Activated naive CD8-positive, alpha-beta T cell treated with anti-CD3 and anti-CD28 coated beads, Interleukin-2, amount 10 ng/mL, durations not matched to agents 7 days and 5 days (primary cell): ENCODE results near the gene ZMIZ1. TPM values are rescaled to one million over a fixed set of nuclear protein-coding genes. Genes with fewer than 3 reads are reported as not detected.
"Not testable (repeated sequence)": the region's sequence is repeated elsewhere in the genome, so short reads cannot be mapped to it uniquely, and the experiment has no call there.

Source experiments
- ATAC-seq: fragments of 150-1000 bp; cut with Tn5 transposase; one replicate; pipeline ENCODE4 v1.10.0; 2021; ENCODE audit warnings: low read depth, moderate library complexity
- POLR2A ChIA-PET: fragments of 350-600 bp; sonication (Branson Sonifier 250); formaldehyde crosslinking; loops from one replicate; lab custom pipeline; 2021; ENCODE audit warnings: antibody characterized with exemption; lab: Charles Lee
- DNase-seq: peaks from one replicate; pipeline ENCODE4 v3.0.0; 2021
- H3K27ac Mint-ChIP-seq: one replicate; pipeline ENCODE4 v1.8.0; 2022; ENCODE audit warnings: mild to moderate bottlenecking, mixed read lengths
- H3K27me3 Mint-ChIP-seq: one replicate; pipeline ENCODE4 v1.8.0; 2022; ENCODE audit warnings: mild to moderate bottlenecking, moderate library complexity, mixed read lengths
- H3K36me3 Mint-ChIP-seq: one replicate; pipeline ENCODE4 v1.8.0; 2021; ENCODE audit warnings: mild to moderate bottlenecking, mixed read lengths
- H3K4me1 Mint-ChIP-seq: one replicate; pipeline ENCODE4 v1.8.0; 2021; ENCODE audit warnings: mixed read lengths
- H3K4me3 Mint-ChIP-seq: one replicate; pipeline ENCODE4 v1.8.0; 2022; ENCODE audit warnings: mild to moderate bottlenecking, moderate library complexity, mixed read lengths
- H3K9me3 Mint-ChIP-seq: one replicate; pipeline ENCODE4 v1.8.0; 2021; ENCODE audit warnings: mixed read lengths
- total RNA-seq, 2 experiments: library from RNA; stranded (reverse); gene quantifications; one replicate each; pipeline ENCODE4 v1.2.3, GENCODE V29; 2021

ZMIZ1 gene
- total RNA-seq, 2 experiments from 2014 or later = 28.8 to 29.3 TPM

GRCh38 chr10:79336739-79337138, 268.0 kb downstream of the ZMIZ1 start:
- no peaks in the 10 kb centered on the region for H3K27me3 Mint-ChIP-seq
- DNase-seq (no peak), ATAC-seq (no peak)
- peaks cover 11% of the 10 kb centered on the region for H3K4me1 Mint-ChIP-seq
- H3K27ac Mint-ChIP-seq = no peak overlapping the region
- peaks cover 2% of the 10 kb centered on the region for H3K9me3 Mint-ChIP-seq
- no peaks in the 10 kb centered on the region for H3K36me3 Mint-ChIP-seq
- POLR2A ChIA-PET = interaction anchor here (0.6 to 0.9 kb wide), 2 partner anchors 13 to 48 kb away, joined by 3 read pairs; no protein-coding TSS in a partner anchor
- no peak overlapping the region for H3K4me3 Mint-ChIP-seq

GRCh38 chr10:79337783-79338469, 269.2 kb downstream of the ZMIZ1 start:
- H3K27me3 Mint-ChIP-seq, POLR2A ChIA-PET, ATAC-seq, H3K27ac Mint-ChIP-seq, H3K9me3 Mint-ChIP-seq, H3K36me3 Mint-ChIP-seq, H3K4me1 Mint-ChIP-seq, H3K4me3 Mint-ChIP-seq: not testable (repeated sequence)
- peak; percentile 4 for DNase-seq

GRCh38 chr10:79339266-79339665, 270.5 kb downstream of the ZMIZ1 start:
- H3K27me3 Mint-ChIP-seq = peaks cover 1% of the 10 kb centered on the region
- ATAC-seq = no peak
- peaks cover 6% of the 10 kb centered on the region for H3K4me1 Mint-ChIP-seq
- H3K4me3 Mint-ChIP-seq = no peak overlapping the region
- POLR2A ChIA-PET = no interaction called here
- no peak overlapping the region for H3K27ac Mint-ChIP-seq
- peaks cover 2% of the 10 kb centered on the region for H3K9me3 Mint-ChIP-seq
- H3K36me3 Mint-ChIP-seq = no peaks in the 10 kb centered on the region
- DNase-seq = no peak

- DNase-seq (peak; percentile 11), ATAC-seq (no peak)
- Mint-ChIP-seq H3K4me1 (peaks cover 12% of the 10 kb centered on the region), H3K9me3 (peaks cover 2% of the 10 kb centered on the region), H3K36me3 (no peaks in the 10 kb centered on the region), H3K27me3 (peaks cover 1% of the 10 kb centered on the region), H3K27ac (no peak overlapping the region), H3K4me3 (no peak overlapping the region)
- POLR2A ChIA-PET = no interaction called here
Observed at GRCh38 chr10:79340646-79341244, 272.0 kb downstream of the ZMIZ1 start.

- Mint-ChIP-seq H3K4me3 (no peak overlapping the region), H3K9me3 (no peaks in the 10 kb centered on the region), H3K36me3 (no peaks in the 10 kb centered on the region), H3K4me1 (peaks cover 12% of the 10 kb centered on the region), H3K27me3 (peaks cover 1% of the 10 kb centered on the region), H3K27ac (no peak overlapping the region)
- ATAC-seq (no peak), DNase-seq (peak; percentile 15)
- POLR2A ChIA-PET = interaction anchor here (2.1 kb wide), 1 partner anchor 19 kb away, joined by 7 read pairs; no protein-coding TSS in a partner anchor
Observed at GRCh38 chr10:79342295-79342761, 273.6 kb downstream of the ZMIZ1 start.

- H3K27me3 Mint-ChIP-seq = peaks cover 1% of the 10 kb centered on the region
- peaks cover 12% of the 10 kb centered on the region for H3K4me1 Mint-ChIP-seq
- no peaks in the 10 kb centered on the region for H3K9me3 Mint-ChIP-seq
- no peak overlapping the region for H3K27ac Mint-ChIP-seq
- H3K4me3 Mint-ChIP-seq = no peak overlapping the region
- H3K36me3 Mint-ChIP-seq = no peaks in the 10 kb centered on the region
- DNase-seq (peak; percentile 11), ATAC-seq (no peak)
- POLR2A ChIA-PET = interaction anchor here (0.5 to 2.1 kb wide), 3 partner anchors 15 to 19 kb away, joined by 3 to 7 read pairs (median 3); no protein-coding TSS in a partner anchor
Observed at GRCh38 chr10:79342811-79343561, 274.2 kb downstream of the ZMIZ1 start.

GRCh38 chr10:79344502-79345195, 275.9 kb downstream of the ZMIZ1 start:
- peaks cover 1% of the 10 kb centered on the region for H3K27me3 Mint-ChIP-seq
- DNase-seq (peak; percentile 14), ATAC-seq (no peak)
- no peaks in the 10 kb centered on the region for H3K9me3 Mint-ChIP-seq
- H3K4me3 Mint-ChIP-seq = no peak overlapping the region
- peaks cover 22% of the 10 kb centered on the region for H3K4me1 Mint-ChIP-seq
- H3K36me3 Mint-ChIP-seq = peaks cover 12% of the 10 kb centered on the region
- POLR2A ChIA-PET = interaction anchor here (1.4 to 5.9 kb wide), 2 partner anchors 13 to 24 kb away, joined by 4 to 108 read pairs; no protein-coding TSS in a partner anchor
- H3K27ac Mint-ChIP-seq = no peak overlapping the region

- Mint-ChIP-seq H3K27ac (no peak overlapping the region), H3K4me3 (no peak overlapping the region), H3K4me1 (peaks cover 30% of the 10 kb centered on the region), H3K9me3 (no peaks in the 10 kb centered on the region), H3K36me3 (peaks cover 18% of the 10 kb centered on the region), H3K27me3 (peaks cover 1% of the 10 kb centered on the region)
- POLR2A ChIA-PET = interaction anchor here (1.0 to 5.9 kb wide), 4 partner anchors 11 to 101 kb away, joined by 3 to 108 read pairs (median 4); no protein-coding TSS in a partner anchor
- ATAC-seq = no peak
- peak; percentile 27 for DNase-seq
Observed at GRCh38 chr10:79345241-79346011, 276.7 kb downstream of the ZMIZ1 start.

GRCh38 chr10:79346012-79346340, 277.2 kb downstream of the ZMIZ1 start:
- no peak overlapping the region for H3K27ac Mint-ChIP-seq

GRCh38 chr10:79346388-79347225, 277.8 kb downstream of the ZMIZ1 start:
- ATAC-seq (peak; percentile 21), DNase-seq (peak; percentile 45)
- peak overlapping the region; percentile 64 for H3K27ac Mint-ChIP-seq
- POLR2A ChIA-PET = interaction anchor here (1.2 to 5.9 kb wide), 2 partner anchors 26 to 102 kb away, joined by 3 to 108 read pairs; no protein-coding TSS in a partner anchor
- peaks cover 19% of the 10 kb centered on the region for H3K36me3 Mint-ChIP-seq
- H3K9me3 Mint-ChIP-seq = no peaks in the 10 kb centered on the region
- H3K4me3 Mint-ChIP-seq = peak overlapping the region; percentile 91
- peaks cover 1% of the 10 kb centered on the region for H3K27me3 Mint-ChIP-seq
- H3K4me1 Mint-ChIP-seq = peaks cover 31% of the 10 kb centered on the region

More at GRCh38 chr10:79346012-79346340, 277.2 kb downstream of the ZMIZ1 start:
- Mint-ChIP-seq H3K9me3 (no peaks in the 10 kb centered on the region), H3K4me1 (peaks cover 31% of the 10 kb centered on the region), H3K4me3 (no peak overlapping the region), H3K36me3 (peaks cover 18% of the 10 kb centered on the region), H3K27me3 (peaks cover 1% of the 10 kb centered on the region)
- DNase-seq (peak; percentile 21), ATAC-seq (no peak)
- POLR2A ChIA-PET = interaction anchor here (1.0 to 5.9 kb wide), 3 partner anchors 11 to 101 kb away, joined by 3 to 108 read pairs (median 3); no protein-coding TSS in a partner anchor

GRCh38 chr10:79347226-79347893, 278.6 kb downstream of the ZMIZ1 start, which contains the start of gene PPIF:
TSS of gene PPIF (plus strand) at chr10:79347469. CDS start at chr10:79347549, 80 bp downstream.
- H3K27ac Mint-ChIP-seq = peak within 1 kb of the TSS; percentile 89
- DNase-seq (peak; percentile 96), ATAC-seq (peak; percentile 86)
- no peaks in the 10 kb centered on the region for H3K9me3 Mint-ChIP-seq
- POLR2A ChIA-PET = interaction anchor here (1.0 to 5.9 kb wide), 5 partner anchors 10 to 98 kb away, joined by 5 to 108 read pairs (median 6); partner anchors contain the start of gene ZCCHC24
- H3K36me3 Mint-ChIP-seq = peaks cover 23% of the 10 kb centered on the region
- H3K4me3 Mint-ChIP-seq = peak within 1 kb of the TSS; percentile 91
- H3K4me1 Mint-ChIP-seq = peaks cover 34% of the 10 kb centered on the region
- H3K27me3 Mint-ChIP-seq = peaks cover 1% of the 10 kb centered on the region
